Adipocyte (in vitro differentiated cells): ENCODE measurements around the gene MRS2.

Experiments used
- DNase-seq: peaks from one replicate; pipeline ENCODE4 v3.0.0-alpha.2; 2015; ENCODE audit warnings: low read depth
- H3K27me3 ChIP-seq: replicated peaks from 2 replicates; pipeline ENCODE4 v1.7.0; 2013; ENCODE audit warnings: mild to moderate bottlenecking, low read length, moderate library complexity; ENCODE audit not compliant: control insufficient read depth, insufficient read depth
- H3K36me3 ChIP-seq: 2 replicates; pipeline ENCODE4 v1.7.0; 2013; ENCODE audit warnings: low read length, mild to moderate bottlenecking, moderate library complexity; ENCODE audit not compliant: control insufficient read depth, insufficient read depth, severe bottlenecking
- H3K4me1 ChIP-seq: 2 replicates; pipeline ENCODE4 v1.7.0; 2013; ENCODE audit warnings: mild to moderate bottlenecking, low read length, moderate library complexity; ENCODE audit not compliant: control insufficient read depth, insufficient read depth
- H3K4me3 ChIP-seq: 2 replicates; pipeline ENCODE4 v1.7.0; 2013; ENCODE audit warnings: mild to moderate bottlenecking, low read length, moderate library complexity
- H3K9ac ChIP-seq: 2 replicates; pipeline ENCODE4 v1.7.0; 2013; ENCODE audit warnings: mild to moderate bottlenecking, low read length, moderate library complexity
- H3K9me3 ChIP-seq: 2 replicates; pipeline ENCODE4 v1.7.0; 2013; ENCODE audit warnings: mild to moderate bottlenecking, low read length, moderate library complexity; ENCODE audit not compliant: control insufficient read depth

The MRS2 gene

GRCh38 chr6:24436979-24437378 lies 34.2 kb downstream of the MRS2 start:
- H3K4me1 ChIP-seq = no peaks in the 10 kb centered on the region
- no peak overlapping the region for H3K9ac ChIP-seq
- H3K27me3 ChIP-seq = no peaks in the 10 kb centered on the region
- H3K9me3 ChIP-seq = no peaks in the 10 kb centered on the region
- H3K36me3 ChIP-seq = no peaks in the 10 kb centered on the region
- H3K4me3 ChIP-seq = no peak overlapping the region
- DNase-seq = no peak

DNA sequence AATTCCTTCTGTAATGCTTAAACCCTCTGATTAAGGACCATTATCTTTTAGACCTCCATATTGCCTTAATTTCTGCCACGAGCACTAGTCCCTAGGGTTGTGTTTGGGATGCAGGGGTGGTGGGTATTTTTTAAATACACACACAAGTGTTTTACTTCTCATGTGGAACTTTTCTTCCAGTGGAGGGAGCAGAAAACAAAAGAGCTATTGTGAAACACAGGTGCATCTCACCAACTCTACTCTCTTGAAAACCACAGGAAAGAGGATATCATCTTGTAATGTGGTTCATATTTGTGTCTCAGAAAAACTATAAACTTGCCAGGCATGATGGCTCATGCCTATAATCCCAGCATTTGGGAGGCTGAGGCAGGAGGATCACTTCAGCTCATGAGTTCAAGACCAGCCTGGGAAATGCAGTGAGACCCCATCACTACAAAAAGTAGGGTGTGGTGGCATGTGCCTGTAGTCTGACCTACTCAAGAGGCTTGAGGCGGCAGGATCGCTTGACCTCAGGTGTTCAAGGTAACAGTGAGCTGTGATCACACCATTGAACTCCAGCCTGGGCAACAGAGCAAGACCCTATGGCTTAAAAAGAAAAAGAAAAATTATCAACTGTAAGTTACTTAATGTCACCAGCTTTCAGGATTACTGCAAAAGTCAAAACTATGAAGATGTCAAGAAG lies 37.3 kb downstream of the MRS2 start:
- H3K4me1 ChIP-seq = peaks cover 6% of the 10 kb centered on the region
- no peak overlapping the region for H3K9ac ChIP-seq
- no peak overlapping the region for H3K4me3 ChIP-seq
- H3K27me3 ChIP-seq = no peaks in the 10 kb centered on the region
- H3K36me3 ChIP-seq = no peaks in the 10 kb centered on the region
- DNase-seq = no peak
- no peaks in the 10 kb centered on the region for H3K9me3 ChIP-seq

DNA sequence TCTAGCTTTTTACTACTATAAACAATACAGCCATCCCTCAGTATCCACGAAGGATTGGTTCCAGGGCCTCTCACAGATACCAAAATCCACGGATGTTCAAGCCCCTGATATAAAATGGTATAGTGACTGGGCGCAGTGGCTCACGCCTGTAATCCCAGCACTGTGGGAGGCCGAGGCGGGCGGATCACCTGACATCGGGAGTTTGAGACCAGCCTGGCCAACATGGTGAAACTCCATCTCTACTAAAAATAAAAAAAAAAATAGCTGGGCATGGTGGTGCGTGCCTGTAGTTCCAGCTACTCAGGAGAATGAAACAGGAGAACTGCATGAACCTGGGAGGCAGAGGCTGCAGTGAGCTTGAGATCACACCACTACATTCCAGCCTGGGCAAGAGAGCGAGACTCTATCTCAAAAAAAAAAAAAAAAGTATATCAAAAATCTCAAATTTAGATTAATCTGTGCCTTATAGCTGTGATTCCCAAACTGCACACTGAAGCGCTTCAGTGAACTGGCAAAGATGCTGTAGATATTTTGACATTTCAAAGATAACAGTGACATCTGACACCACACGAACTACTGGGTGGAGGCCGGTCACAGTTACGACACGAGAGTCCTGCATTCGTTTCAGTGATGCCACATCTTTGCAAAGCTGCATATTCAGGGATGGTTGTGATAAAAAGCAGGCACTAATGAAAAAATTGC lies 38.3 kb downstream of the MRS2 start:
- peaks cover 6% of the 10 kb centered on the region for H3K4me1 ChIP-seq
- no peaks in the 10 kb centered on the region for H3K9me3 ChIP-seq
- H3K4me3 ChIP-seq = no peak overlapping the region
- no peaks in the 10 kb centered on the region for H3K27me3 ChIP-seq
- H3K36me3 ChIP-seq = no peaks in the 10 kb centered on the region
- H3K9ac ChIP-seq = no peak overlapping the region
- DNase-seq = no peak

DNA sequence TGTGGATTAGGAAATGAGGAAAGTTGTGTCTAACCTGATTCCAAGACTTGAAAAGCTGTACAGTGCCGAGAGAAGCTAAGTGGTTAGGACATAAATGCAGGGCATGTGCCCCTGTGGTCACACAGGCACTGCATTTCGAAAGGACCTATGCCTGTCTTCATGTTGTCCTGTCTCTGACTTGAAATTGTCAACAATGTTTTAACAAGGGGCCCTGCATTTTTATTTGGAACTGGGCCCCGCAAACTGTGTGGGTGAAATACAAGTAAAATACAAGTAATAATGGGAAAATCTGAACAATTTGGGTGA lies 38.8 kb downstream of the MRS2 start:
- H3K4me3 ChIP-seq = no peak overlapping the region
- no peaks in the 10 kb centered on the region for H3K36me3 ChIP-seq
- H3K4me1 ChIP-seq = peaks cover 6% of the 10 kb centered on the region
- no peak for DNase-seq
- H3K9me3 ChIP-seq = no peaks in the 10 kb centered on the region
- H3K9ac ChIP-seq = no peak overlapping the region
- H3K27me3 ChIP-seq = no peaks in the 10 kb centered on the region

- Histone ChIP-seq H3K27me3 (no peaks in the 10 kb centered on the region), H3K9me3 (no peaks in the 10 kb centered on the region), H3K9ac (no peak overlapping the region), H3K4me1 (peaks cover 6% of the 10 kb centered on the region), H3K4me3 (no peak overlapping the region), H3K36me3 (no peaks in the 10 kb centered on the region)
- DNase-seq = no peak
Measured at GRCh38 chr6:24444588-24444987, 41.9 kb downstream of the MRS2 start.

GRCh38 chr6:24445704-24446103 lies 43.0 kb downstream of the MRS2 start:
- Histone ChIP-seq H3K4me3 (no peak overlapping the region), H3K9ac (no peak overlapping the region), H3K27me3 (no peaks in the 10 kb centered on the region), H3K9me3 (no peaks in the 10 kb centered on the region), H3K4me1 (peaks cover 6% of the 10 kb centered on the region), H3K36me3 (no peaks in the 10 kb centered on the region)
- DNase-seq = no peak

GRCh38 chr6:24446670-24447069 lies 43.9 kb downstream of the MRS2 start:
- Histone ChIP-seq H3K4me3 (no peak overlapping the region), H3K4me1 (peaks cover 8% of the 10 kb centered on the region), H3K27me3 (no peaks in the 10 kb centered on the region), H3K9me3 (no peaks in the 10 kb centered on the region), H3K36me3 (no peaks in the 10 kb centered on the region), H3K9ac (no peak overlapping the region)
- DNase-seq = no peak

DNA sequence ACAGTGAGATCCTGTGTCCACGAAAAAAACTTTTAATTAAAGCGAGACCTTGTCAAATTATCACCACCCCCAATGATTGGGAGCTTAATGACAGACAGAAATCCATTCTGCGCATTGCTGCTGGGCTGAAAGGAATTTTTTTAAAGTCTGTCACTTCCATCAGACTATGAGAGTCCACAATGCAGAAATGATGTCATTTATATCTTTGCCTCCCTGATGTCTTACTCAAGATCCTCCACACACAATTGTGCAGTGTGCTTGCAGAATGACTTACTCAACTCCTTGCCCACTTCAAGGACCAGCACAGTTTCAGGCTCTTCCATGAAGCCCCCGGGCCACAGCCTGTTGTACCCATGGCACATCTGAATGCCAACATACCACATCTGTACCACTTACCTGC lies 45.7 kb downstream of the MRS2 start:
- no peak overlapping the region for H3K9ac ChIP-seq
- no peaks in the 10 kb centered on the region for H3K36me3 ChIP-seq
- H3K9me3 ChIP-seq = no peaks in the 10 kb centered on the region

GRCh38 chr6:24448828-24449525 lies 46.2 kb downstream of the MRS2 start:
- Histone ChIP-seq H3K27me3 (no peaks in the 10 kb centered on the region), H3K4me3 (no peak overlapping the region), H3K4me1 (peaks cover 4% of the 10 kb centered on the region), H3K9ac (no peak overlapping the region), H3K36me3 (no peaks in the 10 kb centered on the region), H3K9me3 (no peaks in the 10 kb centered on the region)
- DNase-seq = no peak

More for the DNA sequence above, 45.7 kb downstream of the MRS2 start:
- Histone ChIP-seq H3K27me3 (no peaks in the 10 kb centered on the region), H3K4me3 (no peak overlapping the region), H3K4me1 (peaks cover 4% of the 10 kb centered on the region)
- no peak for DNase-seq

DNA sequence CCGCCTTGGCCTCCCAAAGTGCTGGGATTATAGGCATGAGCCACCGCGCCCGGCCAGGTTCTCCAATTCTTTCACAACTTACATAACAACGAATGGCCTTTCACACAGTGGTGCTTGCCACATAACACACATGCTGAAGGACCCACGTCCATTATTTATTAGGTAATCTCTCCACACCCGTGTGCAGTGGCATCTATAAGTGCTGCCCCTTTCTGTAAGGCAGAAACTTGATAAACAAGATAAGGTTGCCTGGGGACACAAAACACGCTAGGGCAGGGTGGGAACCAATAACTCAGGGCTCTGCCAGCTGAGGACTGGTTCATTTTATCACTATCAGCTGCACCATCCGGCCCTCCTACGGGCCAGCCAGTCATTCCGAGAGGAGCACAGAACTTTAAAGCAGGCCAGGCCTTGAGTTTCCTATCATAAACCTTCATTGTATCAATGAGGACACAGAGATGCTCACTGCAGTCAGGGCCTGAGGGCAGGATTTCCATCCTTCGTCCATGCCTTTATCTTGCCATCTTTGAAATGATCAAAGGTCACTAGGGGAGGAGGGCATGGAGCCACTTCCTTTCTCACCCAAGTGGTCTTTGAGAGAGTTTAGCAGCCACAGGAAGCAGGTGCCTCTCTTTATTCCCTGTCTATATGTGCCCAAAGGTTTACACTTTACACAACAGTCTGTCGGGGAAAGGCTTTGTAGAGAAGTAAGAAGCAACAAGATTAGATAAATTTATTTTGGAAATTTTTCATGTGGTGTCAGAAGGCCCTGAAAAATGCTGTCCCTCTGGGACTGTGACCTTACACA lies 49.0 kb downstream of the MRS2 start:
- Histone ChIP-seq H3K4me3 (no peak overlapping the region), H3K9ac (no peak overlapping the region), H3K9me3 (no peaks in the 10 kb centered on the region), H3K27me3 (no peaks in the 10 kb centered on the region), H3K4me1 (peaks cover 4% of the 10 kb centered on the region), H3K36me3 (no peaks in the 10 kb centered on the region)
- no peak for DNase-seq

GRCh38 chr6:24453921-24454320 lies 51.2 kb downstream of the MRS2 start:
- H3K4me1 ChIP-seq = peaks cover 15% of the 10 kb centered on the region
- H3K4me3 ChIP-seq = no peak overlapping the region
- no peaks in the 10 kb centered on the region for H3K27me3 ChIP-seq
- H3K9me3 ChIP-seq = no peaks in the 10 kb centered on the region
- no peak overlapping the region for H3K9ac ChIP-seq
- no peaks in the 10 kb centered on the region for H3K36me3 ChIP-seq
- no peak for DNase-seq
